Measurements from ENCODE around the gene MGLL. TPM values are rescaled to one million over a fixed set of nuclear protein-coding genes. Genes with fewer than 3 reads are reported as not detected.

Gene MGLL
- total RNA-seq, 1 experiment from 2014 or later: 0.94 TPM

GRCh38 chr3:127730171-127730570 is 92.1 kb downstream of the MGLL start:
- Mint-ChIP-seq H3K4me3 (no peak overlapping the region), H3K27ac (no peak overlapping the region), H3K9me3 (peaks cover 3% of the 10 kb centered on the region; the same call in 1 of the 2 replicates), H3K36me3 (no peaks in the 10 kb centered on the region), H3K27me3 (ENCODE audit: low read depth) (peaks cover 18% of the 10 kb centered on the region), H3K4me1 (peaks cover 29% of the 10 kb centered on the region)
- TF ChIP-seq CREB1 (CRISPR knock-in tag; IDR thresholded peaks at IDR 0.05): no peak
- no peak for TF ChIP-seq E2F4 (CRISPR knock-in tag; IDR thresholded peaks at IDR 0.05; ENCODE audit: borderline replicate concordance, low read depth)
- no peak for TF ChIP-seq FOXP1 (CRISPR knock-in tag; IDR thresholded peaks at IDR 0.05; ENCODE audit: borderline replicate concordance)
- TF ChIP-seq NFATC4 (CRISPR knock-in tag; IDR thresholded peaks at IDR 0.05): no peak
- no peak for TF ChIP-seq IRF1 (CRISPR knock-in tag; IDR thresholded peaks at IDR 0.05)
- no peak for TF ChIP-seq SMAD4 (CRISPR knock-in tag; IDR thresholded peaks at IDR 0.05)
- TF ChIP-seq, protein P1, sequence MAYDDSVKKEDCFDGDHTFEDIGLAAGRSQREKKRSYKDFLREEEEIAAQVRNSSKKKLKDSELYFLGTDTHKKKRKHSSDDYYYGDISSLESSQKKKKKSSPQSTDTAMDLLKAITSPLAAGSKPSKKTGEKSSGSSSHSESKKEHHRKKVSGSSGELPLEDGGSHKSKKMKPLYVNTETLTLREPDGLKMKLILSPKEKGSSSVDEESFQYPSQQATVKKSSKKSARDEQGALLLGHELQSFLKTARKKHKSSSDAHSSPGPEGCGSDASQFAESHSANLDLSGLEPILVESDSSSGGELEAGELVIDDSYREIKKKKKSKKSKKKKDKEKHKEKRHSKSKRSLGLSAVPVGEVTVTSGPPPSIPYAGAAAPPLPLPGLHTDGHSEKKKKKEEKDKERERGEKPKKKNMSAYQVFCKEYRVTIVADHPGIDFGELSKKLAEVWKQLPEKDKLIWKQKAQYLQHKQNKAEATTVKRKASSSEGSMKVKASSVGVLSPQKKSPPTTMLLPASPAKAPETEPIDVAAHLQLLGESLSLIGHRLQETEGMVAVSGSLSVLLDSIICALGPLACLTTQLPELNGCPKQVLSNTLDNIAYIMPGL (CRISPR knock-in tag; IDR thresholded peaks at IDR 0.05): no peak
- no peak for TF ChIP-seq TCF7 (CRISPR knock-in tag; IDR thresholded peaks at IDR 0.05; ENCODE audit: low read depth)
- TF ChIP-seq, protein P2, sequence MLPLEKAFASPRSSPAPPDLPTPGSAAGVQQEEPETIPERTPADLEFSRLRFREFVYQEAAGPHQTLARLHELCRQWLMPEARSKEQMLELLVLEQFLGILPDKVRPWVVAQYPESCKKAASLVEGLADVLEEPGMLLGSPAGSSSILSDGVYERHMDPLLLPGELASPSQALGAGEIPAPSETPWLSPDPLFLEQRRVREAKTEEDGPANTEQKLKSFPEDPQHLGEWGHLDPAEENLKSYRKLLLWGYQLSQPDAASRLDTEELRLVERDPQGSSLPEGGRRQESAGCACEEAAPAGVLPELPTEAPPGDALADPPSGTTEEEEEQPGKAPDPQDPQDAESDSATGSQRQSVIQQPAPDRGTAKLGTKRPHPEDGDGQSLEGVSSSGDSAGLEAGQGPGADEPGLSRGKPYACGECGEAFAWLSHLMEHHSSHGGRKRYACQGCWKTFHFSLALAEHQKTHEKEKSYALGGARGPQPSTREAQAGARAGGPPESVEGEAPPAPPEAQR (CRISPR knock-in tag; IDR thresholded peaks at IDR 0.05): no peak
- TF ChIP-seq NFYB (CRISPR knock-in tag; conservative IDR thresholded peaks at IDR 0.05; ENCODE audit: low read depth): no peak
- no peak for TF ChIP-seq GABPB1 (CRISPR knock-in tag; IDR thresholded peaks at IDR 0.05)
- TF ChIP-seq MYBL2 (CRISPR knock-in tag; IDR thresholded peaks at IDR 0.05): no peak
- no peak for TF ChIP-seq ETV6 (CRISPR knock-in tag; IDR thresholded peaks at IDR 0.05)
- TF ChIP-seq ZMAT4 (CRISPR knock-in tag; IDR thresholded peaks at IDR 0.05): no peak
- DNase-seq (ENCODE audit: low spot score) (no peak), ATAC-seq (no peak)
- CTCF ChIA-PET: no interaction called here
- POLR2A ChIA-PET: no interaction called here

DNA sequence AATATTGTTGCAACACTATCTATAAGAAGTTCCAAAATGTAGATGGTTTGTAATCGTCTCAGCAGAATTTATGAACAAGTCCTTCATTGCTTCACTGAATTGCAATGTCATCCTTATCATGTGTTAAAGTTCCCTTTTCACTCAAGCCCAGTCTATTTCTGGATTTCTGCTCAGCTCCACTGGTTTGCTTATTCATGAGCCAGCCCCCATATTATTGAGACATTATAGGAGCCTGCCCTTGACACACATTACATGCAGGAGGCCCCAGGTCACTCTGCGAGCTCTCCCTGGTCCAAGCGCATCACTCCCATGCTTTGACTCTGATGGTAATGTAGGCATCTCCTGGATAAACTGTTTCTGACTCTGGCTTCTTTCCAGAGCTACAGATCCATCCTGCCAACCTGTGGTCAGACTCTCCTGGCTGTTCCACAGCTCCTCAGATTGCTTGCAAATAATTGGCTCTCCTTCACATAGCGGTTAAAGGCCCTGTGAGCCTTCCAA is 92.7 kb downstream of the MGLL start:
- CTCF ChIA-PET: no interaction called here
- Mint-ChIP-seq H3K27ac (no peak overlapping the region), H3K27me3 (ENCODE audit: low read depth) (peaks cover 21% of the 10 kb centered on the region), H3K36me3 (no peaks in the 10 kb centered on the region; the same call in 1 of the 2 replicates), H3K4me3 (no peak overlapping the region), H3K9me3 (peaks cover 7% of the 10 kb centered on the region; the same call in 1 of the 2 replicates), H3K4me1 (peaks cover 25% of the 10 kb centered on the region)
- ATAC-seq (no peak), DNase-seq (ENCODE audit: low spot score) (no peak)
- POLR2A ChIA-PET: no interaction called here
- no peak for TF ChIP-seq CREB1 (CRISPR knock-in tag; IDR thresholded peaks at IDR 0.05)
- no peak for TF ChIP-seq GABPB1 (CRISPR knock-in tag; IDR thresholded peaks at IDR 0.05)
- TF ChIP-seq, protein P3, sequence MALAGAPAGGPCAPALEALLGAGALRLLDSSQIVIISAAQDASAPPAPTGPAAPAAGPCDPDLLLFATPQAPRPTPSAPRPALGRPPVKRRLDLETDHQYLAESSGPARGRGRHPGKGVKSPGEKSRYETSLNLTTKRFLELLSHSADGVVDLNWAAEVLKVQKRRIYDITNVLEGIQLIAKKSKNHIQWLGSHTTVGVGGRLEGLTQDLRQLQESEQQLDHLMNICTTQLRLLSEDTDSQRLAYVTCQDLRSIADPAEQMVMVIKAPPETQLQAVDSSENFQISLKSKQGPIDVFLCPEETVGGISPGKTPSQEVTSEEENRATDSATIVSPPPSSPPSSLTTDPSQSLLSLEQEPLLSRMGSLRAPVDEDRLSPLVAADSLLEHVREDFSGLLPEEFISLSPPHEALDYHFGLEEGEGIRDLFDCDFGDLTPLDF (CRISPR knock-in tag; IDR thresholded peaks at IDR 0.05): no peak
- TF ChIP-seq, protein P4, sequence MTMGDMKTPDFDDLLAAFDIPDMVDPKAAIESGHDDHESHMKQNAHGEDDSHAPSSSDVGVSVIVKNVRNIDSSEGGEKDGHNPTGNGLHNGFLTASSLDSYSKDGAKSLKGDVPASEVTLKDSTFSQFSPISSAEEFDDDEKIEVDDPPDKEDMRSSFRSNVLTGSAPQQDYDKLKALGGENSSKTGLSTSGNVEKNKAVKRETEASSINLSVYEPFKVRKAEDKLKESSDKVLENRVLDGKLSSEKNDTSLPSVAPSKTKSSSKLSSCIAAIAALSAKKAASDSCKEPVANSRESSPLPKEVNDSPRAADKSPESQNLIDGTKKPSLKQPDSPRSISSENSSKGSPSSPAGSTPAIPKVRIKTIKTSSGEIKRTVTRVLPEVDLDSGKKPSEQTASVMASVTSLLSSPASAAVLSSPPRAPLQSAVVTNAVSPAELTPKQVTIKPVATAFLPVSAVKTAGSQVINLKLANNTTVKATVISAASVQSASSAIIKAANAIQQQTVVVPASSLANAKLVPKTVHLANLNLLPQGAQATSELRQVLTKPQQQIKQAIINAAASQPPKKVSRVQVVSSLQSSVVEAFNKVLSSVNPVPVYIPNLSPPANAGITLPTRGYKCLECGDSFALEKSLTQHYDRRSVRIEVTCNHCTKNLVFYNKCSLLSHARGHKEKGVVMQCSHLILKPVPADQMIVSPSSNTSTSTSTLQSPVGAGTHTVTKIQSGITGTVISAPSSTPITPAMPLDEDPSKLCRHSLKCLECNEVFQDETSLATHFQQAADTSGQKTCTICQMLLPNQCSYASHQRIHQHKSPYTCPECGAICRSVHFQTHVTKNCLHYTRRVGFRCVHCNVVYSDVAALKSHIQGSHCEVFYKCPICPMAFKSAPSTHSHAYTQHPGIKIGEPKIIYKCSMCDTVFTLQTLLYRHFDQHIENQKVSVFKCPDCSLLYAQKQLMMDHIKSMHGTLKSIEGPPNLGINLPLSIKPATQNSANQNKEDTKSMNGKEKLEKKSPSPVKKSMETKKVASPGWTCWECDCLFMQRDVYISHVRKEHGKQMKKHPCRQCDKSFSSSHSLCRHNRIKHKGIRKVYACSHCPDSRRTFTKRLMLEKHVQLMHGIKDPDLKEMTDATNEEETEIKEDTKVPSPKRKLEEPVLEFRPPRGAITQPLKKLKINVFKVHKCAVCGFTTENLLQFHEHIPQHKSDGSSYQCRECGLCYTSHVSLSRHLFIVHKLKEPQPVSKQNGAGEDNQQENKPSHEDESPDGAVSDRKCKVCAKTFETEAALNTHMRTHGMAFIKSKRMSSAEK (CRISPR knock-in tag; IDR thresholded peaks at IDR 0.05; ENCODE audit: borderline replicate concordance): no peak
- TF ChIP-seq FOXP4 (CRISPR knock-in tag; IDR thresholded peaks at IDR 0.05): no peak
